Epithelial cell of umbilical artery (primary cell): ENCODE measurements around the gene ANGPTL8. TPM values are rescaled to one million over a fixed set of nuclear protein-coding genes. Genes with fewer than 3 reads are reported as not detected.

ENCODE experiments used
- total RNA-seq: library from RNA; depleted of rRNA; stranded (reverse); fragments of >200 nt; gene quantifications from 2 replicates; pipeline ENCODE4 v1.2.3, GENCODE V29; 2014

ANGPTL8 gene, protein sequence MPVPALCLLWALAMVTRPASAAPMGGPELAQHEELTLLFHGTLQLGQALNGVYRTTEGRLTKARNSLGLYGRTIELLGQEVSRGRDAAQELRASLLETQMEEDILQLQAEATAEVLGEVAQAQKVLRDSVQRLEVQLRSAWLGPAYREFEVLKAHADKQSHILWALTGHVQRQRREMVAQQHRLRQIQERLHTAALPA
- total RNA-seq = not detected in 2 replicates

DNA sequence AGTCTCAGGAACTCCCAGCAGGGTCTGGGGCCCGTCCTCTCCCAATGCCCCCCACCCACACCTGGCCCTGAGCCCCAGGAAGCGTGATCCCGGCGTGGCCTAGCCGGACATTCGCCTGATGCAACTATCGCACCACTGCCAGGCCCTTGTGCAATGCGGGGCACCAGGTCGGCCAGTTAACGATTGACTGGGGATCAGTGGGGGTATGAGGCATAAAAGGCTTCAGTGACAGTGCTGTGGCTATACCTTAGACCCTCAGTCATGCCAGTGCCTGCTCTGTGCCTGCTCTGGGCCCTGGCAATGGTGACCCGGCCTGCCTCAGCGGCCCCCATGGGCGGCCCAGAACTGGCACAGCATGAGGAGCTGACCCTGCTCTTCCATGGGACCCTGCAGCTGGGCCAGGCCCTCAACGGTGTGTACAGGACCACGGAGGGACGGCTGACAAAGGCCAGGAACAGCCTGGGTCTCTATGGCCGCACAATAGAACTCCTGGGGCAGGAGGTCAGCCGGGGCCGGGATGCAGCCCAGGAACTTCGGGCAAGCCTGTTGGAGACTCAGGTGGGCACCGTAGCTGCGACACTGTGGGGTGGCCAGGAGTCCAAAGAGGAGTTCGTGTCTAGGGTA lies at the start of gene ANGPTL8:
Gene ANGPTL8 (plus strand): TSS at position 243 of the 624 bp plus-strand sequence. CDS start 19 bp downstream, at position 262.

DNA sequence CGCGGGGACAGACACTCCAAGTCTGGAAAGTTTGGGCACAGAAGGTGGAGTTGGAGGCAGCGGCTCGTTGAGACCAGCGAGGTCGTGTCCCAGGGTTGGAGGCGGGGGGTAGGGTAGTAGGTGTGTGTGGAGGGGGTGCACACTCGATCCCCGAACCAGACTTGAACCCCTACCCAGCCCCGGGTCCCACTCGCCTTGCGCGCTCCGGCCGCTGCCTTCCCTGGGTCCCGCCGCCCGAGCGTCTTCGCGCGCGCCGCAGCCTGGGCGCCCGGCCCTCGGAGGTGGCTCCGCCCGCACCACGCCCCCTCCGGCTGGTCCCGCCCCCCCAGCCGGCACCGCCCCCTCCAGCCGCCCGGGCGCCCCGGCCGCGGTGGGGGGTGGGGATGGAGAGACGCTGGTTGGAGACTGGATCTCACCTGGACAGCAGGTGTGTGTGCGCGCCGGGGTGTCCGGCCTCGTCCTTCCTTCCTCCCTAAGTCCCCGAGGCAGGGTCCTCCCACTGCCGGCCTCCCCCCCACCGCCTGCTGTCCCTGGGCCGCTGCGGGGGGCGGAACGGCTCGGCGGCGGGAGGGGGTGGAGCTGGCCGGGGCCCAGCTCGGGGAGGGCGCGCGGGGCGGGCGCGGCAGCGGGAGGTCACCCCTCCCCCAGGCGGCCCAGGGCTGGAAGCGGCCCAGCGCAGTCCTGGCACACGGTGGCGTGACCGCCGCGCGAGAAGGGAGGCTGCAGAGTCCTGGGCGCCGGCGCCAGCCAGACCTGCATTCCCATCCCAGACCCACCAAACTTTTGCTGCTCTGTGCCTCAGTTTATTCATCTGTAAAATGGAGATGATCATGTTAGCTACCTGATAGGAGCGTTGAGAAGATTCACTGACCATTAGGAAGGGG lies 41.9 kb upstream of the ANGPTL8 start, which contains the start of gene KANK2:
Gene KANK2 (minus strand): TSS at position 255 of the 884 bp plus-strand sequence. CDS start 3,034 bp downstream, outside the sequence.

DNA sequence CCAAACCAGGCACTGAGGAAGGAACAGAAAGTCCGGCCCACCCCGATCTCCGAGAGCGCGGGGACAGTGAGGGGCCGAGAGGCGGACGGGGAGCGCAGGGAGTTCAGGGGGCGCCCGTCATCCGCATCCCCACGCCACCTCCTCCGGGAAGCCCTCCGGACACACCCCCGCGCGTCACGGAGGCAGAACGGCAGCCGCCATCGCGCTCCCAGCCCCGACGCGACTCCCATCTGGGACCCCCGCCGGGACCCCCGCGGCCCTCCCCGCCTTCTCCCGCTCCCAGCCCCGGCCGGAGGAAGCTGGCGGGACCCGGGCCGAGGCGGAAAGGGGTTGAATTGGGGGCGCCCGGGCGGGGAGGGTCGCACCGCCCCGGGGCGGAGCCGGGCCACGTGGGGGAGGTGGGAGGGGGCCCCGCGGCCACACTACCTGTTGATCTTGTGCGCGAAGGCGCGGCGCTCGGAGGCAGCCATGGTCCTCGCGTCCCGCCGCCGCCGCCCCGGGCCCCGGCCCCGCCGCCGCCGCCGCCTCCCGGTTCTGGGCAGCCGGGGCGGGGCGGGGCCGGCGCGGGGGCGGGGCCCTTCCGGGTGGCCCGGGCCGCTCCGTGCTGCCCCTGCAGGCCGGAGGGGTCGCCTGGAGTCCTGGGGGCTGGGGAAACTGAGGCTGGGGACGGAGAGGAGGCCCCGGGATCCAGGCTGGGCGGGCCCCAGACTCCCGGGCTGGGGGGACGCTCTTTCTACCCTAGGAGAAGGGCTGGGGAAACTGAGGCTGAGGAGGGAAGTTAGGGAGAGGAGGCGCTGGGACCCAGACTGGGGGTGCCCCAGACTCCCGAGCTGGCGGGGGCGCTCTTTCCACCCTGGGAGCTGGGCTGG lies 22.8 kb downstream of the ANGPTL8 start, which contains the start of gene DOCK6:
Gene DOCK6 (minus strand): TSS at position 554 of the 869 bp plus-strand sequence. CDS start 84 bp downstream, at position 470.

Other genes starting within 250 kb of the ANGPTL8 start
- gene LDLR, start 150.2 kb upstream of the ANGPTL8 start, total RNA-seq = 84.1 and 97.1 TPM in 2 replicates
- 70.5 and 117 TPM in 2 replicates for gene SPC24, start 83.8 kb upstream of the ANGPTL8 start, total RNA-seq
- 59.4 and 74.8 TPM in 2 replicates for gene KANK2, start 42.1 kb upstream of the ANGPTL8 start, total RNA-seq
- 39.8 and 71.5 TPM in 2 replicates for gene DOCK6, start 22.9 kb downstream of the ANGPTL8 start, total RNA-seq
- gene TSPAN16, start 56.5 kb downstream of the ANGPTL8 start, total RNA-seq = not detected in 2 replicates
- gene RAB3D, start 100.0 kb downstream of the ANGPTL8 start, total RNA-seq = 31.8 and 32.2 TPM in 2 replicates
- 133 and 199 TPM in 2 replicates for gene TMEM205, start 106.6 kb downstream of the ANGPTL8 start, total RNA-seq
- gene CCDC159, start 106.9 kb downstream of the ANGPTL8 start, total RNA-seq = 3.8 and 6.2 TPM in 2 replicates
- 3.8 and 6.2 TPM in 2 replicates for gene PLPPR2, start 115.8 kb downstream of the ANGPTL8 start, total RNA-seq
- 0.61 and 0.65 TPM in 2 replicates for gene SWSAP1, start 135.0 kb downstream of the ANGPTL8 start, total RNA-seq
- 5.6 and 6.8 TPM in 2 replicates for gene EPOR, start 144.7 kb downstream of the ANGPTL8 start, total RNA-seq
- 2.1 and 3.2 TPM in 2 replicates for gene RGL3, start 179.7 kb downstream of the ANGPTL8 start, total RNA-seq
- gene ODAD3, start 195.5 kb downstream of the ANGPTL8 start, total RNA-seq = under 0.01 TPM in 1 of 2 replicates, not detected in the other
- gene PRKCSH, start 196.0 kb downstream of the ANGPTL8 start, total RNA-seq = 99.2 and 102 TPM in 2 replicates
- not detected in 2 replicates for gene ELAVL3, start 241.4 kb downstream of the ANGPTL8 start, total RNA-seq